ENCODE measurements around the gene G6PC3.
"Not testable (repeated sequence)": the region's sequence is repeated elsewhere in the genome, so short reads cannot be mapped to it uniquely, and the experiment has no call there.

G6PC3 gene

GRCh38 chr17:44039829-44040635, 30.5 kb upstream of the G6PC3 start:
- POLR2A ChIA-PET, result no interaction called here
- CTCF ChIA-PET, result interaction anchor here (1.0 to 3.6 kb wide), 5 partner anchors 10 to 96 kb away, joined by 3 to 17 read pairs (median 4); no protein-coding TSS in a partner anchor
- DNase-seq (ENCODE audit: extremely low spot score), result no peak
- no peak for TF ChIP-seq CTCF (IDR thresholded peaks at IDR 0.05; ENCODE audit: control extremely low read depth, extremely low read depth, low read depth, missing control alignments)

GRCh38 chr17:44043272-44043696, 27.3 kb upstream of the G6PC3 start:
- POLR2A ChIA-PET, result no interaction called here
- CTCF ChIA-PET, result interaction anchor here (0.8 to 3.7 kb wide), 10 partner anchors 8 to 163 kb away, joined by 3 to 57 read pairs (median 6); partner anchors contain the start of gene PPY
- no peak for TF ChIP-seq CTCF (IDR thresholded peaks at IDR 0.05; ENCODE audit: control extremely low read depth, extremely low read depth, low read depth, missing control alignments)
- DNase-seq (ENCODE audit: extremely low spot score), result no peak

GRCh38 chr17:44044071-44044470, 26.5 kb upstream of the G6PC3 start:
- no peak for DNase-seq (ENCODE audit: extremely low spot score)
- POLR2A ChIA-PET, result interaction anchor here (0.7 kb wide), 1 partner anchor 610 kb away, joined by 3 read pairs; no protein-coding TSS in a partner anchor
- no peak for TF ChIP-seq CTCF (IDR thresholded peaks at IDR 0.05; ENCODE audit: control extremely low read depth, extremely low read depth, low read depth, missing control alignments)
- CTCF ChIA-PET, result interaction anchor here (0.6 to 3.7 kb wide), 6 partner anchors 9 to 269 kb away, joined by 3 to 57 read pairs (median 3); partner anchors contain the start of gene PPY

- DNase-seq (ENCODE audit: extremely low spot score), result no peak
- POLR2A ChIA-PET, result no interaction called here
- CTCF ChIA-PET, result interaction anchor here (1.5 kb wide), 1 partner anchor 101 kb away, joined by 6 read pairs; no protein-coding TSS in a partner anchor
- TF ChIP-seq CTCF (IDR thresholded peaks at IDR 0.05; ENCODE audit: control extremely low read depth, extremely low read depth, low read depth, missing control alignments), result no peak
Measured at GRCh38 chr17:44045486-44045885, 25.0 kb upstream of the G6PC3 start.

GRCh38 chr17:44046893-44047292, 23.6 kb upstream of the G6PC3 start:
- DNase-seq (ENCODE audit: extremely low spot score); POLR2A ChIA-PET: not testable (repeated sequence)
- CTCF ChIA-PET, result interaction anchor here (0.9 kb wide), 1 partner anchor 13 kb away, joined by 3 read pairs; no protein-coding TSS in a partner anchor

GRCh38 chr17:44049294-44050060, 21.1 kb upstream of the G6PC3 start:
- POLR2A ChIA-PET, result no interaction called here
- TF ChIP-seq CTCF (IDR thresholded peaks at IDR 0.05; ENCODE audit: control extremely low read depth, extremely low read depth, low read depth, missing control alignments), result no peak
- CTCF ChIA-PET, result interaction anchor here (1.0 to 1.1 kb wide), 2 partner anchors 16 to 56 kb away, joined by 3 read pairs; no protein-coding TSS in a partner anchor
- DNase-seq (ENCODE audit: extremely low spot score), result no peak

Measured in GM10248 (cell line).